Retina (tissue), 1 donor: ENCODE data around the gene GSTO2.

Source experiments
- DNase-seq: peaks from one replicate; pipeline ENCODE4 v3.0.0-alpha.2; 2016

Gene GSTO2

GRCh38 chr10:104286939-104287338, 18.0 kb downstream of the GSTO2 start:
- DNase-seq = no peak

DNA sequence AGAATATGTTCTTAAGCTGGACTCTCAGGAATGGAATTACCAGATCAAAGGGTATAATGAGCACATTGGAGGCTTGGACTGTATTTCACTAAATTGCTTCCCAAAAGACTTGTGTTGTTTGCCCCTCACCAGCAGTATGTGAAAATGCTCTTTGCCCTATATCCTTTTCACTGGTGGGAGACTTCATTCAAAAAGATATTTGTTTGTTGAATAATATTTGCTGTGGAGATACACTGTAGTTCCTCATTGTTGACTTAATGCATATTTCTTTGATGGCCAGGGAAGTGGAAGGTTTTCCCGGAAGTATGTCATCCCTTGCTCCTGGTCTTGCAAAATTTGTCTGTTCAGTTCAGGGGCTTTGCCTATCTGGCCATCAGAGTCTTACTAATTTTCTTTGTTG, 19.4 kb downstream of the GSTO2 start:
- no peak for DNase-seq

DNA sequence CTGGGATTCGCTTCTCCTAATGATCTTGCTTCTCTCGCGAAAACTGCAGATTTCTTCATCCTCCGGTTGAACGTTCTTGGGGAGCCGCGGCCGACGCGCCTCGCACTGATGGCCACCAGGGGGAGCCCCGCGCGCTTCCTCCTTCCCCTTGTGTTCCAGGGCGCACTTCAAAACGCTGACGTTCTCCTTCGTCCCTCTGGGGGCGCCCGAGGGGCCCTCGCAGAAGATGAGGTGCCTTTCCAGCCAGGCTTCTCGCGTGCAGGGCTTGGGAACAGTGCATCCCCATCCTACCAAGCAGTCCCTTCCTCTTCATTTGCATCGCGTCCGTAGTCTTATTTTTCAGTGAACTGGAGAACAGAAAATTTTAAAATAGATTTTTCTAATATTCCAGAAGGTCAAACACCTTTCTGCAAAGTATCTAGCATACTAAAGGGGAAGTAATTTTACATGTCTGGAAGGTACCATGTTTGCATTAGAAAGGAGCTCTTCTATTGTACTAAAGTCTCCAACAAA, 22.5 kb downstream of the GSTO2 start:
- peak; percentile 95 for DNase-seq

GRCh38 chr10:104293011-104293410, 24.0 kb downstream of the GSTO2 start:
- DNase-seq = no peak

- no peak for DNase-seq
Measured at GRCh38 chr10:104293781-104294321, 24.9 kb downstream of the GSTO2 start.

- DNase-seq = no peak
Measured at GRCh38 chr10:104296687-104297436, 27.9 kb downstream of the GSTO2 start.

DNA sequence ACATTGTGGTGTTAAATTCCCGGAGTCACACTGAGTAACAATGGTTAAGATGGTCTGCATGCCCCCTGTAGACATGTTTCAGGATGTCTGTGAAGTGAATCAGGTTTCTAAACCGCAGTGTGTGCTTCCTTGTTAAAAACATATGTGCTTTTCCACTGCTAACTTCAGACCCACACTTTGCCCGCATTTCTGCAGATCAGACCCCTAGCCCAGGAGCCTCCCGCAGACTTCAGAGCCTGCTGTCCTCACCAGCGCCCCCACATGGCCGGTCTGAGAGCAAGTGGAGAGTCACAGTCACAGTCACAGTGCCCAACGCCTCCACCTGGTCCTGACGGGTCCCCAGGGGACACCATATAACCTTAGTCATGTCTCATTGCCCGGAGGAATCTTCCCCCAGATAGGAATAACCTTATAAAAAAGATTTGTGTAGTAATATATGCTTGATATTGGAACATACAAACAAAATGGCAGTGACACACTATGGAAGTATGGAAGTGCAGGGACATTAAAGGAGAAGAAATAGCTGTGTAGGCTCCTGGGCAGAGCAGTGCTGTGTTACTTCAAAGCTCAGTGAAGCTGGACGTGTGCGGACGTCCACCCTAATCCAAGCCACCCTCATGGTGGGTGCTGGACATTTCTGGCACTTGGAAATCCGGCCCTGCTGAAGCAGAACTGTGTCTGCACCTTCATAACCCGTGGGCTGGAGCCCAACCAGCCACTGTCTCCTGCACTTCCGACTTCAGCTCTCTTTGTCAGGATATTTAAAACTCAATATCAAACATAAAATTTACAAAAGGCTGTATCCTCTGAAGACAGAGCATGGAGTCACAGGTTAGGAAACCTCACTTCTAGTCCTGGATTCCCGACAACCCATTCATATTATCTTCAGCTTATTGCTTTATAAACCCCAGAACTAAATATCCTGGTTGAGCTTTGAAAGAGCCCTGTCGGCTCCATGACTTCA, 29.0 kb downstream of the GSTO2 start:
- no peak for DNase-seq

- no peak for DNase-seq
Measured at GRCh38 chr10:104299031-104299904, 30.3 kb downstream of the GSTO2 start.

GRCh38 chr10:104300002-104300735, 31.2 kb downstream of the GSTO2 start:
- no peak for DNase-seq

- peak; percentile 63 for DNase-seq
Measured at GRCh38 chr10:104300736-104301292, 31.8 kb downstream of the GSTO2 start.

- no peak for DNase-seq
Measured at GRCh38 chr10:104301907-104302690, 33.1 kb downstream of the GSTO2 start.

- no peak for DNase-seq
Measured at GRCh38 chr10:104303594-104304355, 34.8 kb downstream of the GSTO2 start.

DNA sequence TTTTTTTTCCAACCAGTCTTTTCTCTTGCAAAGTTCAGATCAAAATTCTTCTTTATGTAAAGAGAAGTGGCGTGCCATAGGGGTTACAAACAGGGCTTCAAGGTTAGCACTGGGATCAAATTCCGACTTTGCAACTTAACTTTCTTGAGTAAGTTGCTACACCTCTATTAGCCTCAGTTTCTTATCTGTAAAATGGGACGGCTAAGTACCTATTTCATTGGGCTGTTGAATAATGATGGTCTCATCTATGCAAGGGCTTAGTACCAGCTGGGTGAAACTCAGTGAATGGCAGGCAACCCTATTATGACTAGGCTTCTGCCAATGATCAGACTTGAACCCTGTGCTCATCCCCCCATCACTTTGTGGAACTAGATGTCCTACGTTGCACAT, 35.4 kb downstream of the GSTO2 start:
- DNase-seq = no peak

DNA sequence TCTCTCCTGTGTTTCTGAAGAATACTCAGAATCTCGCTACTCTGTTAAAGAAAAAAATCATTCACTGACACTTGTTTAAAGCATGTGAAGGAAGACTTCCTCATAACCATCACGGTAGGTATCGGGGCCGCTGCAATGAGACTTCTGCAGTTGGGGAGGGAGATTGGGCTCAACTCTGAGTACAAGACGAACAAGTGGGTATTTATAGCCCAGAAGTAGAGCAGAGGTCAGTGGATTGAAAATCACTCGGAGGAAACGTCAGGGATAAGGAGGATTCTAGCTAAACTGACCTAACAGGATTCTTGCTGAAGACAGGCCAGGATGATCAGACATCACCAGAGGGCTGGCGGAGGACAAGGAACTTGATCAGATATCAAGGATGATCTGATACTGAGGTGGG, 35.9 kb downstream of the GSTO2 start:
- no peak for DNase-seq

- DNase-seq = peak; percentile 23
Measured at GRCh38 chr10:104306897-104307296, 37.9 kb downstream of the GSTO2 start.

- peak; percentile 9 for DNase-seq
Measured at GRCh38 chr10:104307576-104308438, 38.8 kb downstream of the GSTO2 start.

GRCh38 chr10:104308439-104308903, 39.5 kb downstream of the GSTO2 start:
- DNase-seq = no peak
